Gastrocnemius medialis (tissue), 4 donors: ENCODE data around the gene FAM171A1.

ENCODE experiments used
- CTCF ChIP-seq, 5 experiments: fragments of 450-650 bp in 3 of 5; fragments of 200-600 bp in 2 of 5; sonication (generic) in 2 of 5; IDR thresholded peaks in 4 of 5; conservative IDR thresholded peaks in 1 of 5; 1 replicate in 4 of 5; 2 replicates in 1 of 5; pipeline ENCODE4 v1.5.1; 2016 to 2019; ENCODE audit warnings: antibody characterized with exemption in 5 of 5, mild to moderate bottlenecking in 3 of 5, moderate library complexity in 3 of 5
- POLR2A ChIP-seq, 2 donors: fragments of 450-650 bp; IDR thresholded peaks; one replicate each; pipeline ENCODE4 v1.6.1; 2017; ENCODE audit warnings: antibody characterized with exemption in 2 of 2, mild to moderate bottlenecking in 2 of 2, moderate library complexity in 2 of 2

- TF ChIP-seq CTCF (IDR thresholded peaks at IDR 0.05 in 4 of 5, conservative IDR thresholded peaks at IDR 0.05 in 1 of 5) (no peak), POLR2A (IDR thresholded peaks at IDR 0.05) (no peak)
Observed at GRCh38 chr10:15163253-15163828, 207.7 kb downstream of the FAM171A1 start.
